Pulmonary artery endothelial cell (primary cell): ENCODE data around the gene CNTNAP2. TPM values are rescaled to one million over a fixed set of nuclear protein-coding genes. Genes with fewer than 3 reads are reported as not detected.

Source experiments
- DNase-seq: peaks from one replicate; pipeline ENCODE4 v3.0.0-alpha.2; 2011; ENCODE audit warnings: low read depth, low spot score
- total RNA-seq: library from RNA; depleted of rRNA; stranded (reverse); fragments of >200 nt; gene quantifications from 2 replicates; pipeline ENCODE4 v1.2.3, GENCODE V29; 2014

The CNTNAP2 gene
- total RNA-seq, 1 donor from 2014 or later = not detected

GRCh38 chr7:146414373-146414772 lies 297.8 kb downstream of the CNTNAP2 start:
- DNase-seq = no peak

GRCh38 chr7:146414937-146415336 lies 298.3 kb downstream of the CNTNAP2 start:
- DNase-seq = no peak

- no peak for DNase-seq
Measured at GRCh38 chr7:146417176-146417575, 300.6 kb downstream of the CNTNAP2 start.

- DNase-seq = no peak
Measured at GRCh38 chr7:146423446-146423845, 306.8 kb downstream of the CNTNAP2 start.

- DNase-seq = no peak
Measured at GRCh38 chr7:146424084-146424483, 307.5 kb downstream of the CNTNAP2 start.

GRCh38 chr7:146433501-146433900 lies 316.9 kb downstream of the CNTNAP2 start:
- DNase-seq = no peak

- DNase-seq = no peak
Measured at GRCh38 chr7:146443102-146443501, 326.5 kb downstream of the CNTNAP2 start.

GRCh38 chr7:146449625-146450024 lies 333.0 kb downstream of the CNTNAP2 start:
- no peak for DNase-seq

- DNase-seq = no peak
Measured at GRCh38 chr7:146455091-146455655, 338.6 kb downstream of the CNTNAP2 start.

- DNase-seq = no peak
Measured at GRCh38 chr7:146479040-146479439, 362.4 kb downstream of the CNTNAP2 start.

GRCh38 chr7:146486519-146486918 lies 369.9 kb downstream of the CNTNAP2 start:
- DNase-seq = no peak

GRCh38 chr7:146492017-146492416 lies 375.4 kb downstream of the CNTNAP2 start:
- DNase-seq = no peak

GRCh38 chr7:146494952-146495596 lies 378.5 kb downstream of the CNTNAP2 start:
- no peak for DNase-seq

- no peak for DNase-seq
Measured at GRCh38 chr7:146496657-146497056, 380.1 kb downstream of the CNTNAP2 start.

GRCh38 chr7:146499970-146500369 lies 383.4 kb downstream of the CNTNAP2 start:
- no peak for DNase-seq

GRCh38 chr7:146503844-146504243 lies 387.2 kb downstream of the CNTNAP2 start:
- DNase-seq = no peak

GRCh38 chr7:146510088-146510680 lies 393.6 kb downstream of the CNTNAP2 start:
- DNase-seq = no peak

GRCh38 chr7:146514304-146514703 lies 397.7 kb downstream of the CNTNAP2 start:
- DNase-seq = no peak

- no peak for DNase-seq
Measured at GRCh38 chr7:146528581-146528980, 412.0 kb downstream of the CNTNAP2 start.

- no peak for DNase-seq
Measured at GRCh38 chr7:146539836-146540235, 423.2 kb downstream of the CNTNAP2 start.

- no peak for DNase-seq
Measured at GRCh38 chr7:146542101-146542500, 425.5 kb downstream of the CNTNAP2 start.

- DNase-seq = no peak
Measured at GRCh38 chr7:146544748-146545147, 428.1 kb downstream of the CNTNAP2 start.

- no peak for DNase-seq
Measured at GRCh38 chr7:146548816-146549215, 432.2 kb downstream of the CNTNAP2 start.
